SK-N-SH (cell line): ENCODE measurements around the gene ARHGEF11. TPM values are rescaled to one million over a fixed set of nuclear protein-coding genes. Genes with fewer than 3 reads are reported as not detected.

ENCODE experiments used
- CTCF ChIA-PET: fragments of 300-600, 350-600 bp; formaldehyde crosslinking; extraction: SDS; loops from one replicate; lab custom pipeline; 2021; lab: Yijun Ruan, JAX
- POLR2A ChIA-PET: fragments of 350-600 bp; sonication (Branson Sonifier 250); formaldehyde crosslinking; extraction: SDS; loops from one replicate; lab custom pipeline; 2020; ENCODE audit warnings: antibody characterized with exemption, inconsistent platforms; lab: Yijun Ruan, JAX
- DNase-seq: peaks from one replicate; pipeline ENCODE4 v3.0.0; 2012
- H2AFZ ChIP-seq: fragments of 200-600 bp; sonication (generic); 2 replicates; pipeline ENCODE4 v1.8.1; 2016; ENCODE audit warnings: antibody characterized with exemption, mild to moderate bottlenecking, low read depth
- H3F3A ChIP-seq: fragments of 200-600 bp; sonication (generic); replicated peaks from 2 replicates; pipeline ENCODE3; 2016; ENCODE audit warnings: antibody characterized with exemption, mild to moderate bottlenecking; ENCODE audit not compliant: insufficient read depth
- H3K27ac ChIP-seq, 2 experiments: fragments of 200-500 bp in 1 of 2; fragments of 200-600 bp in 1 of 2; sonication (Bioruptor generic) in 1 of 2; sonication (generic), shearing (Covaris generic) in 1 of 2; 2 replicates each; pipeline versions ENCODE4 v1.5.1 to v1.6.1; 2014 to 2016; ENCODE audit warnings: low read depth in 2 of 2, inconsistent platforms in 1 of 2, low read length in 1 of 2, mild to moderate bottlenecking in 1 of 2, mixed read lengths in 1 of 2
- H3K27me3 ChIP-seq: fragments of 200-600 bp; sonication (generic), shearing (Covaris generic); 2 replicates; pipeline ENCODE4 v1.6.1; 2016; ENCODE audit warnings: mixed run types; ENCODE audit not compliant: insufficient read depth
- H3K36me3 ChIP-seq, 2 experiments: fragments of 200-500 bp in 1 of 2; fragments of 200-600 bp in 1 of 2; sonication (Bioruptor generic) in 1 of 2; sonication (generic) in 1 of 2; replicated peaks in 1 of 2; 2 replicates each; pipeline versions ENCODE3 to v1.5.1; 2014 to 2016; ENCODE audit warnings: low read length in 1 of 2, mild to moderate bottlenecking in 1 of 2; ENCODE audit not compliant: insufficient read depth in 2 of 2, control insufficient read depth in 1 of 2
- H3K4me1 ChIP-seq, 2 experiments: fragments of 200-500 bp in 1 of 2; fragments of 200-600 bp in 1 of 2; sonication (Bioruptor generic) in 1 of 2; sonication (generic), shearing (Covaris generic) in 1 of 2; 2 replicates each; pipeline versions ENCODE4 v1.5.1 to v1.6.1; 2014 to 2016; ENCODE audit warnings: low read depth in 1 of 2, low read length in 1 of 2, mixed run types in 1 of 2; ENCODE audit not compliant: insufficient read depth in 2 of 2, control insufficient read depth in 1 of 2
- H3K4me2 ChIP-seq: fragments of 200-600 bp; sonication (generic), shearing (Covaris generic); 2 replicates; pipeline ENCODE4 v1.6.1; 2017; ENCODE audit warnings: mixed run types
- H3K4me3 ChIP-seq, 2 experiments: fragments of 200-500 bp in 1 of 2; fragments of 200-600 bp in 1 of 2; sonication (Bioruptor generic) in 1 of 2; sonication (generic), shearing (Covaris generic) in 1 of 2; 2 replicates each; pipeline versions ENCODE4 v1.5.1 to v1.8.1; 2014 to 2016; ENCODE audit warnings: low read depth in 2 of 2, inconsistent platforms in 1 of 2, low read length in 1 of 2, mild to moderate bottlenecking in 1 of 2, mixed read lengths in 1 of 2, moderate library complexity in 1 of 2
- H3K79me2 ChIP-seq: fragments of 200-600 bp; sonication (generic); 2 replicates; pipeline ENCODE4 v1.8.1; 2017; ENCODE audit warnings: mild to moderate bottlenecking; ENCODE audit not compliant: insufficient read depth
- H3K9ac ChIP-seq: fragments of 200-600 bp; sonication (generic); 2 replicates; pipeline ENCODE4 v1.6.1; 2017; ENCODE audit warnings: mixed run types
- H3K9me2 ChIP-seq: fragments of 200-600 bp; sonication (generic); 2 replicates; pipeline ENCODE4 v1.6.1; 2017; ENCODE audit warnings: mixed run types
- H3K9me3 ChIP-seq: fragments of 200-600 bp; sonication (generic); 2 replicates; pipeline ENCODE4 v1.6.1; 2017; ENCODE audit warnings: mixed run types, mild to moderate bottlenecking, moderate library complexity
- H4K20me1 ChIP-seq: fragments of 200-600 bp; sonication (generic); 2 replicates; pipeline ENCODE4 v1.6.1; 2017; ENCODE audit warnings: mild to moderate bottlenecking, mixed run types; ENCODE audit not compliant: insufficient read depth
- CHD2 ChIP-seq: fragments of 150-350 bp; IDR thresholded peaks from 2 replicates; pipeline ENCODE4 v1.6.1; 2018; ENCODE audit warnings: low read length; ENCODE audit not compliant: partially characterized antibody
- ELF1 ChIP-seq: IDR thresholded peaks from 2 replicates; pipeline ENCODE4 v1.4.0; 2012
- EZH2phosphoT487 ChIP-seq: fragments of 200-600 bp; sonication (generic); IDR thresholded peaks from 2 replicates; pipeline ENCODE4 v1.6.1; 2017; ENCODE audit warnings: low read depth, mixed run types, mild to moderate bottlenecking, antibody characterized with exemption, moderate library complexity, borderline replicate concordance
- FOSL2 ChIP-seq: IDR thresholded peaks from 2 replicates; pipeline ENCODE4 v1.4.0; 2012; ENCODE audit warnings: low read depth, mild to moderate bottlenecking, moderate library complexity, borderline replicate concordance
- FOXM1 ChIP-seq: IDR thresholded peaks from 2 replicates; pipeline ENCODE4 v1.4.0; 2012; ENCODE audit warnings: low read depth, mild to moderate bottlenecking
- GATA2 ChIP-seq: sonication (generic); formaldehyde crosslinking; IDR thresholded peaks from 2 replicates; pipeline ENCODE4 v1.5.0; 2020; ENCODE audit warnings: mild to moderate bottlenecking, missing genetic modification reagents
- MXI1 ChIP-seq: IDR thresholded peaks from 2 replicates; pipeline ENCODE4 v1.6.1; 2012; ENCODE audit warnings: mild to moderate bottlenecking, low read depth, low read length, improper control_type of control experiment
- NFIC ChIP-seq: IDR thresholded peaks from 2 replicates; pipeline ENCODE4 v1.4.0; 2012; ENCODE audit warnings: borderline replicate concordance
- POLR2AphosphoS5 ChIP-seq: IDR thresholded peaks from 2 replicates; pipeline ENCODE4 v1.6.1; 2012; ENCODE audit warnings: low read depth, low read length
- RFX5 ChIP-seq: IDR thresholded peaks from 2 replicates; pipeline ENCODE4 v1.6.1; 2012; ENCODE audit warnings: mild to moderate bottlenecking, improper control_type of control experiment, low read length
- RXRA ChIP-seq: IDR thresholded peaks from 2 replicates; pipeline ENCODE4 v1.4.0; 2012; ENCODE audit warnings: low read depth, mild to moderate bottlenecking, borderline replicate concordance
- SMC3 ChIP-seq: IDR thresholded peaks from 2 replicates; pipeline ENCODE4 v1.6.1; 2012; ENCODE audit warnings: low read depth, low read length, improper control_type of control experiment
- TCF12 ChIP-seq: IDR thresholded peaks from 2 replicates; pipeline ENCODE4 v1.4.0; 2012
- YY1 ChIP-seq: IDR thresholded peaks from 2 replicates; pipeline ENCODE4 v1.4.0; 2012; ENCODE audit warnings: low read depth, mild to moderate bottlenecking
- WGBS: methylation state at CpG from one replicate; pipeline ENCODE4 v1.1.6; 2017; ENCODE audit warnings: low lambda C conversion rate; 5-methylcytosine and 5-hydroxymethylcytosine counted together
- polyA plus RNA-seq, 3 experiments: library from polyadenylated mRNA; depleted of rRNA; stranded (reverse); fragments of >200 nt; gene quantifications; 2 replicates each; pipeline ENCODE4 v1.2.3, GENCODE V29; 2012
- TF ChIP-seq, protein P1 (sequence below): fragments of 150-350 bp; IDR thresholded peaks from 2 replicates; pipeline ENCODE4 v1.6.1; 2017; ENCODE audit warnings: antibody characterized with exemption, low read length, low read depth, borderline replicate concordance
- TF ChIP-seq, protein P2 (sequence below): IDR thresholded peaks from 2 replicates; pipeline ENCODE4 v1.4.0; 2012; ENCODE audit warnings: low read depth
- TF ChIP-seq, protein P3 (sequence below): IDR thresholded peaks from 2 replicates; pipeline ENCODE4; 2012
- TF ChIP-seq, protein P4 (sequence below): IDR thresholded peaks from 2 replicates; pipeline ENCODE4 v1.4.0; 2012; ENCODE audit warnings: low read depth, borderline replicate concordance
- TF ChIP-seq, protein P5 (sequence below): fragments of 150-350 bp; IDR thresholded peaks from 2 replicates; pipeline ENCODE4 v1.6.1; 2016; ENCODE audit warnings: mild to moderate bottlenecking, low read depth, low read length
- TF ChIP-seq, protein P6 (sequence below): fragments of 200-600 bp; sonication (generic); IDR thresholded peaks from 2 replicates; pipeline ENCODE4 v1.6.1; 2017; ENCODE audit warnings: antibody characterized with exemption, mild to moderate bottlenecking, moderate library complexity

ARHGEF11 gene
- polyA plus RNA-seq, 1 of the 3 experiments (the other 2 are of a cell fraction) = 19.0 TPM

DNA sequence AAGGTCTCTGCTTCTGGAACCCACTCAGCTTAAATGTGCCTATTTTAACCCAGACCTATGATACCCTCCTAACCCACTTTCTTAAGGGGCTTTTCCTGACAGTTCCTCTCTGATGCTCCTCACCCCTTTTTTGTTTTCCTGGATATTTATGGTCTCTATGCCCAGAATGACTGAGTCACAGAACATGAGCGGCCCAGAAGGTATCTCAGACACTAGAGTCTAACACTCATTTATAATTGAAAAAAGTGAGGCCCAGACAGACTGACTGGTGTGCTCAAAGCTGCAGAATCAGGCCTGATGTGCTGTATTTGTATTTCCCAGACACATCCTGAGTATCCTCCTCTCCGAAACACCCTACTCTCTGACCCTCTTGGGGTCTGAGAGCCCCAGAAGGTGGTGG is 81.1 kb downstream of the ARHGEF11 start:
- CTCF ChIA-PET = interaction anchor here (1.6 kb wide), 1 partner anchor 74 kb away, joined by 4 read pairs; no protein-coding TSS in a partner anchor
- Histone ChIP-seq H3K27ac (no peak overlapping the region), H3K4me1 (no peaks in the 10 kb centered on the region), H3K27me3 (no peaks in the 10 kb centered on the region)
- TF ChIP-seq TCF12 = no peak
- TF ChIP-seq, protein P1, sequence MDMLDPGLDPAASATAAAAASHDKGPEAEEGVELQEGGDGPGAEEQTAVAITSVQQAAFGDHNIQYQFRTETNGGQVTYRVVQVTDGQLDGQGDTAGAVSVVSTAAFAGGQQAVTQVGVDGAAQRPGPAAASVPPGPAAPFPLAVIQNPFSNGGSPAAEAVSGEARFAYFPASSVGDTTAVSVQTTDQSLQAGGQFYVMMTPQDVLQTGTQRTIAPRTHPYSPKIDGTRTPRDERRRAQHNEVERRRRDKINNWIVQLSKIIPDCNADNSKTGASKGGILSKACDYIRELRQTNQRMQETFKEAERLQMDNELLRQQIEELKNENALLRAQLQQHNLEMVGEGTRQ = no peak
- no peak for TF ChIP-seq SMC3
- TF ChIP-seq NFIC = no peak
- TF ChIP-seq YY1 = no peak
- TF ChIP-seq ELF1 = no peak
- no peak for TF ChIP-seq GATA2 (CRISPR knock-in tag)
- TF ChIP-seq FOSL2 = 0 out of 2 replicates have a peak, but pooled peaks have one; percentile 5
- TF ChIP-seq, all 33 proteins: peak for 1
- no peak overlapping the region for H2AFZ ChIP-seq
- H3K9ac ChIP-seq = no peak overlapping the region
- H3K36me3 ChIP-seq = peaks cover 26 to 88% of the 10 kb centered on the region in 2 experiments
- no peak overlapping the region for H3K4me2 ChIP-seq
- H3K4me3 ChIP-seq = no peak overlapping the region
- POLR2A ChIA-PET = no interaction called here
- H3K9me2 ChIP-seq = no peaks in the 10 kb centered on the region
- no peaks in the 10 kb centered on the region for H4K20me1 ChIP-seq
- no peaks in the 10 kb centered on the region for H3K79me2 ChIP-seq
- 88% methylated on average over 2 of the region's 2 CpGs for WGBS
- no peaks in the 10 kb centered on the region for H3F3A ChIP-seq
- DNase-seq = no peak
- H3K9me3 ChIP-seq = no peaks in the 10 kb centered on the region

DNA sequence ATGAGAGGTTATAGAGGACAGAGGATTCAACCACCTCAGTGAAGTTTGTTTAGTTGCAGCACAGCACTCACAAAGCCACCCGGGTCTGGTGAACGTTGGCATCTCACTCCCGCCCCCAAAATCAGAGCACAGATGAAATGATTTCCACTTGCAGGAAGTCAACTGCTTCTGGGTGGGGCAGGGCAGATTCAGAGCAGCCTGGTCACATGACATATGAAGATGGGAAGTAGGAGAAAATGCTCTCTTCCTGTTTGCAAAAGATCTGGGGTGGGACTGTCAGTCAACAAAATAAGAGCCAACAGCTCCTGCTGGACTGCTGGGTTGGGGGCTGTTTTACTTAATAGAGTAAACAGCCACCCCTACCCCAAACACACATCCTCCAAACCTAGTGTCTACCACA is 81.9 kb downstream of the ARHGEF11 start:
- H3K9me2 ChIP-seq = no peaks in the 10 kb centered on the region
- no peak overlapping the region for H3K27ac ChIP-seq
- H3K36me3 ChIP-seq = peaks cover 29 to 87% of the 10 kb centered on the region in 2 experiments
- ChIA-PET CTCF (interaction anchor here (1.6 kb wide), 1 partner anchor 73 kb away, joined by 4 read pairs; no protein-coding TSS in a partner anchor), POLR2A (no interaction called here)
- H3K79me2 ChIP-seq = no peaks in the 10 kb centered on the region
- peaks cover 0 to 2% of the 10 kb centered on the region in 2 experiments; a peak in 2 of 4 replicates for H3K4me1 ChIP-seq
- no peak for DNase-seq
- WGBS = 88% methylated on average over 3 of the region's 3 CpGs
- H3F3A ChIP-seq = no peaks in the 10 kb centered on the region
- H3K27me3 ChIP-seq = no peaks in the 10 kb centered on the region
- no peaks in the 10 kb centered on the region for H4K20me1 ChIP-seq
- no peak overlapping the region for H3K4me2 ChIP-seq
- H2AFZ ChIP-seq = no peak overlapping the region
- no peak overlapping the region for H3K9ac ChIP-seq
- no peak overlapping the region for H3K4me3 ChIP-seq
- no peaks in the 10 kb centered on the region for H3K9me3 ChIP-seq
- TF ChIP-seq TCF12 (no peak), FOXM1 (no peak), RFX5 (no peak), RXRA (no peak), POLR2AphosphoS5 (no peak), EZH2phosphoT487 (no peak), CHD2 (no peak), MXI1 (no peak)
- TF ChIP-seq, protein P2, sequence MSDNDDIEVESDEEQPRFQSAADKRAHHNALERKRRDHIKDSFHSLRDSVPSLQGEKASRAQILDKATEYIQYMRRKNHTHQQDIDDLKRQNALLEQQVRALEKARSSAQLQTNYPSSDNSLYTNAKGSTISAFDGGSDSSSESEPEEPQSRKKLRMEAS = no peak
- TF ChIP-seq, protein P3, sequence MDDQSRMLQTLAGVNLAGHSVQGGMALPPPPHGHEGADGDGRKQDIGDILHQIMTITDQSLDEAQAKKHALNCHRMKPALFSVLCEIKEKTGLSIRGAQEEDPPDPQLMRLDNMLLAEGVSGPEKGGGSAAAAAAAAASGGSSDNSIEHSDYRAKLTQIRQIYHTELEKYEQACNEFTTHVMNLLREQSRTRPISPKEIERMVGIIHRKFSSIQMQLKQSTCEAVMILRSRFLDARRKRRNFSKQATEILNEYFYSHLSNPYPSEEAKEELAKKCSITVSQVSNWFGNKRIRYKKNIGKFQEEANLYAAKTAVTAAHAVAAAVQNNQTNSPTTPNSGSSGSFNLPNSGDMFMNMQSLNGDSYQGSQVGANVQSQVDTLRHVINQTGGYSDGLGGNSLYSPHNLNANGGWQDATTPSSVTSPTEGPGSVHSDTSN = no peak
- TF ChIP-seq, protein P4, sequence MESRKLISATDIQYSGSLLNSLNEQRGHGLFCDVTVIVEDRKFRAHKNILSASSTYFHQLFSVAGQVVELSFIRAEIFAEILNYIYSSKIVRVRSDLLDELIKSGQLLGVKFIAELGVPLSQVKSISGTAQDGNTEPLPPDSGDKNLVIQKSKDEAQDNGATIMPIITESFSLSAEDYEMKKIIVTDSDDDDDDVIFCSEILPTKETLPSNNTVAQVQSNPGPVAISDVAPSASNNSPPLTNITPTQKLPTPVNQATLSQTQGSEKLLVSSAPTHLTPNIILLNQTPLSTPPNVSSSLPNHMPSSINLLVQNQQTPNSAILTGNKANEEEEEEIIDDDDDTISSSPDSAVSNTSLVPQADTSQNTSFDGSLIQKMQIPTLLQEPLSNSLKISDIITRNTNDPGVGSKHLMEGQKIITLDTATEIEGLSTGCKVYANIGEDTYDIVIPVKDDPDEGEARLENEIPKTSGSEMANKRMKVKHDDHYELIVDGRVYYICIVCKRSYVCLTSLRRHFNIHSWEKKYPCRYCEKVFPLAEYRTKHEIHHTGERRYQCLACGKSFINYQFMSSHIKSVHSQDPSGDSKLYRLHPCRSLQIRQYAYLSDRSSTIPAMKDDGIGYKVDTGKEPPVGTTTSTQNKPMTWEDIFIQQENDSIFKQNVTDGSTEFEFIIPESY = no peak
- TF ChIP-seq, protein P5, sequence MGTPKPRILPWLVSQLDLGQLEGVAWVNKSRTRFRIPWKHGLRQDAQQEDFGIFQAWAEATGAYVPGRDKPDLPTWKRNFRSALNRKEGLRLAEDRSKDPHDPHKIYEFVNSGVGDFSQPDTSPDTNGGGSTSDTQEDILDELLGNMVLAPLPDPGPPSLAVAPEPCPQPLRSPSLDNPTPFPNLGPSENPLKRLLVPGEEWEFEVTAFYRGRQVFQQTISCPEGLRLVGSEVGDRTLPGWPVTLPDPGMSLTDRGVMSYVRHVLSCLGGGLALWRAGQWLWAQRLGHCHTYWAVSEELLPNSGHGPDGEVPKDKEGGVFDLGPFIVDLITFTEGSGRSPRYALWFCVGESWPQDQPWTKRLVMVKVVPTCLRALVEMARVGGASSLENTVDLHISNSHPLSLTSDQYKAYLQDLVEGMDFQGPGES = no peak
- TF ChIP-seq, protein P6, sequence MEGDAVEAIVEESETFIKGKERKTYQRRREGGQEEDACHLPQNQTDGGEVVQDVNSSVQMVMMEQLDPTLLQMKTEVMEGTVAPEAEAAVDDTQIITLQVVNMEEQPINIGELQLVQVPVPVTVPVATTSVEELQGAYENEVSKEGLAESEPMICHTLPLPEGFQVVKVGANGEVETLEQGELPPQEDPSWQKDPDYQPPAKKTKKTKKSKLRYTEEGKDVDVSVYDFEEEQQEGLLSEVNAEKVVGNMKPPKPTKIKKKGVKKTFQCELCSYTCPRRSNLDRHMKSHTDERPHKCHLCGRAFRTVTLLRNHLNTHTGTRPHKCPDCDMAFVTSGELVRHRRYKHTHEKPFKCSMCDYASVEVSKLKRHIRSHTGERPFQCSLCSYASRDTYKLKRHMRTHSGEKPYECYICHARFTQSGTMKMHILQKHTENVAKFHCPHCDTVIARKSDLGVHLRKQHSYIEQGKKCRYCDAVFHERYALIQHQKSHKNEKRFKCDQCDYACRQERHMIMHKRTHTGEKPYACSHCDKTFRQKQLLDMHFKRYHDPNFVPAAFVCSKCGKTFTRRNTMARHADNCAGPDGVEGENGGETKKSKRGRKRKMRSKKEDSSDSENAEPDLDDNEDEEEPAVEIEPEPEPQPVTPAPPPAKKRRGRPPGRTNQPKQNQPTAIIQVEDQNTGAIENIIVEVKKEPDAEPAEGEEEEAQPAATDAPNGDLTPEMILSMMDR = no peak
- TF ChIP-seq, protein P1 = no peak
